A673 (cell line): ENCODE results near the gene NAALADL2. TPM values are rescaled to one million over a fixed set of nuclear protein-coding genes. Genes with fewer than 3 reads are reported as not detected.
"Not testable (repeated sequence)": the region's sequence is repeated elsewhere in the genome, so short reads cannot be mapped to it uniquely, and the experiment has no call there.

Experiments used
- BruUV-seq: library from RNA; stranded (reverse); fragments of 400-500 nt; replicated peaks from 2 replicates; lab custom pipeline; 2021; lab: Mats Ljungman, UMichigan
- CTCF ChIA-PET: fragments of 300-600 bp; sonication (Branson Sonifier 250); formaldehyde crosslinking; loops from one replicate; lab custom pipeline; 2022; ENCODE audit warnings: antibody characterized with exemption; lab: Charles Lee
- POLR2A ChIA-PET: fragments of 300-600 bp; sonication (Branson Sonifier 250); formaldehyde crosslinking; loops from one replicate; lab custom pipeline; 2022; ENCODE audit warnings: antibody characterized with exemption; ENCODE audit not compliant: low non-redundant PET; lab: Charles Lee
- DNase-seq: peaks from one replicate; pipeline ENCODE4 v3.0.0-alpha.2; 2015; ENCODE audit warnings: low spot score
- H3K27ac ChIP-seq: fragments of 200-600 bp; sonication (generic); 2 replicates; pipeline ENCODE4 v1.5.1; 2016; ENCODE audit warnings: mixed run types, low read depth, mild to moderate bottlenecking, mixed read lengths, antibody characterized with exemption, low read length; ENCODE audit not compliant: poor library complexity, severe bottlenecking
- H3K27me3 ChIP-seq: fragments of 200-600 bp; sonication (generic); replicated peaks from 2 replicates; pipeline ENCODE4 v1.6.1; 2017; ENCODE audit warnings: mixed run types, low read depth, mild to moderate bottlenecking, mixed read lengths, antibody characterized with exemption, low read length; ENCODE audit not compliant: insufficient read depth, poor library complexity
- H3K36me3 ChIP-seq: fragments of 200-600 bp; sonication (generic); 2 replicates; pipeline ENCODE4 v1.6.1; 2016; ENCODE audit warnings: mixed run types, mild to moderate bottlenecking, mixed read lengths, antibody characterized with exemption, low read length; ENCODE audit not compliant: insufficient read depth, poor library complexity, severe bottlenecking
- H3K4me1 ChIP-seq: fragments of 200-600 bp; sonication (generic); 2 replicates; pipeline ENCODE4 v1.6.1; 2017; ENCODE audit warnings: mixed run types, mild to moderate bottlenecking, mixed read lengths, antibody characterized with exemption, low read length; ENCODE audit not compliant: insufficient read depth, poor library complexity, severe bottlenecking
- H3K4me3 ChIP-seq: fragments of 200-600 bp; sonication (generic); 2 replicates; pipeline ENCODE4 v1.5.1; 2016; ENCODE audit warnings: low read depth, mixed run types, mild to moderate bottlenecking, mixed read lengths, low read length; ENCODE audit not compliant: poor library complexity, severe bottlenecking
- H3K9me3 ChIP-seq: fragments of 200-600 bp; sonication (generic); 2 replicates; pipeline ENCODE4 v1.6.1; 2016; ENCODE audit warnings: mixed run types, low read depth, mild to moderate bottlenecking, mixed read lengths, antibody characterized with exemption, low read length; ENCODE audit not compliant: poor library complexity, severe bottlenecking
- CTCF ChIP-seq: fragments of 300-800, 200-600 bp; sonication (generic); conservative IDR thresholded peaks from 2 replicates; pipeline ENCODE4 v1.5.1; 2017; ENCODE audit warnings: low read depth, mild to moderate bottlenecking, antibody characterized with exemption, low read length, moderate library complexity, mixed read lengths
- EZH2 ChIP-seq: fragments of 200-600 bp; sonication (generic); IDR thresholded peaks from 2 replicates; pipeline ENCODE4 v1.6.1; 2017; ENCODE audit warnings: borderline replicate concordance, low read depth, mild to moderate bottlenecking, mixed read lengths, antibody characterized with exemption, low read length; ENCODE audit not compliant: poor library complexity, severe bottlenecking
- intact Hi-C: fragments of 100-400 bp; cut with micrococcal nuclease; formaldehyde crosslinking; loops from one replicate; pipeline ENCODE4 v1.10.0; 2022; ENCODE audit not compliant: unreplicated experiment
- total RNA-seq: library from RNA; stranded (reverse); gene quantifications from 2 replicates; pipeline ENCODE4 v1.2.3, GENCODE V29; 2021

The NAALADL2 gene
- total RNA-seq, 1 experiment from 2014 or later, result 0.64 TPM

- intact Hi-C loops, result no loop called here
- DNase-seq, result no peak
- Histone ChIP-seq H3K27me3 (no peaks in the 10 kb centered on the region), H3K36me3 (no peaks in the 10 kb centered on the region), H3K4me1 (no peaks in the 10 kb centered on the region), H3K27ac (no peak overlapping the region), H3K9me3 (no peaks in the 10 kb centered on the region), H3K4me3 (no peak overlapping the region)
- ChIA-PET POLR2A (no interaction called here), CTCF (no interaction called here)
- TF ChIP-seq EZH2, result no peak
- BruUV-seq, result no TSS peak
Measured at GRCh38 chr3:175457301-175457700, 598.2 kb downstream of the NAALADL2 start.

- POLR2A ChIA-PET, H3K9me3 ChIP-seq, intact Hi-C loops, BruUV-seq, H3K4me3 ChIP-seq, CTCF ChIA-PET, H3K27me3 ChIP-seq, H3K4me1 ChIP-seq, H3K36me3 ChIP-seq, H3K27ac ChIP-seq, DNase-seq: not testable (repeated sequence)
Measured at GRCh38 chr3:175460849-175461399, 601.8 kb downstream of the NAALADL2 start.

GRCh38 chr3:175464362-175464761 lies 605.2 kb downstream of the NAALADL2 start:
- no peak for DNase-seq
- H3K4me1 ChIP-seq, result no peaks in the 10 kb centered on the region
- no peak for TF ChIP-seq CTCF
- TF ChIP-seq EZH2, result no peak
- H3K9me3 ChIP-seq, result no peaks in the 10 kb centered on the region
- H3K27me3 ChIP-seq, result no peaks in the 10 kb centered on the region
- ChIA-PET CTCF (no interaction called here), POLR2A (interaction anchor here (0.8 kb wide), 1 partner anchor 282 kb away, joined by 14 read pairs; no protein-coding TSS in a partner anchor)
- H3K36me3 ChIP-seq, result no peaks in the 10 kb centered on the region
- intact Hi-C loops, result no loop called here
- H3K4me3 ChIP-seq, result no peak overlapping the region
- no peak overlapping the region for H3K27ac ChIP-seq
- BruUV-seq, result no TSS peak

- ChIA-PET CTCF (no interaction called here), POLR2A (no interaction called here)
- H3K4me3 ChIP-seq, result no peak overlapping the region
- no TSS peak for BruUV-seq
- no peaks in the 10 kb centered on the region for H3K4me1 ChIP-seq
- H3K9me3 ChIP-seq, result no peaks in the 10 kb centered on the region
- intact Hi-C loops, result no loop called here
- no peaks in the 10 kb centered on the region for H3K27me3 ChIP-seq
- H3K27ac ChIP-seq, result no peak overlapping the region
- no peaks in the 10 kb centered on the region for H3K36me3 ChIP-seq
- TF ChIP-seq EZH2 (no peak), CTCF (no peak)
- DNase-seq, result no peak
Measured at GRCh38 chr3:175469124-175469523, 610.0 kb downstream of the NAALADL2 start.
